Thoracic aorta (tissue), 2 donors: ENCODE measurements around the gene ARSI. TPM values are rescaled to one million over a fixed set of nuclear protein-coding genes. Genes with fewer than 3 reads are reported as not detected.

ENCODE experiments used
- ATAC-seq: fragments of 150-250 bp; one replicate; pipeline ENCODE4 v1.8.0; 2017; ENCODE audit warnings: low read depth; ENCODE audit not compliant: insufficient number of reproducible peaks, low FRiP score
- DNase-seq: peaks from one replicate; pipeline ENCODE4 v3.0.0-alpha.2; 2020; ENCODE audit warnings: low spot score
- H3K27ac ChIP-seq, 2 donors: fragments of 200-600 bp; sonication (generic); 1 replicate in 1 of 2; 2 replicates in 1 of 2; pipeline ENCODE4 v1.5.1; 2016; ENCODE audit warnings: mild to moderate bottlenecking in 2 of 2, moderate library complexity in 2 of 2
- H3K27me3 ChIP-seq: fragments of 200-600 bp; sonication (generic); replicated peaks from 2 replicates; pipeline ENCODE4 v1.6.0; 2016; ENCODE audit warnings: mild to moderate bottlenecking; ENCODE audit not compliant: insufficient read depth
- H3K36me3 ChIP-seq: fragments of 200-600 bp; sonication (generic); one replicate; pipeline ENCODE4 v1.5.1; 2016
- H3K4me1 ChIP-seq, 2 donors: fragments of 200-600 bp; sonication (generic); 1 replicate in 1 of 2; 2 replicates in 1 of 2; pipeline versions ENCODE4 v1.5.1 to v1.6.0; 2016; ENCODE audit warnings: low read depth in 2 of 2, mild to moderate bottlenecking in 1 of 2; ENCODE audit not compliant: control insufficient read depth in 1 of 2
- H3K4me3 ChIP-seq: fragments of 200-600 bp; sonication (generic); 2 replicates; pipeline ENCODE4 v1.5.1; 2016; ENCODE audit warnings: mild to moderate bottlenecking
- H3K9me3 ChIP-seq: fragments of 200-600 bp; sonication (generic); 2 replicates; pipeline ENCODE4 v1.5.1; 2016
- total RNA-seq, 2 donors: library from RNA; depleted of rRNA; stranded (reverse); fragments of >200 nt; gene quantifications; one replicate each; pipeline versions ENCODE4 v1.1.0 to v1.2.3, GENCODE V29; 2016
- TF ChIP-seq, protein P1 (sequence below): fragments of 200-600 bp; sonication (generic); IDR thresholded peaks from one replicate; pipeline ENCODE4 v1.5.1; 2019; ENCODE audit warnings: antibody characterized with exemption

The ARSI gene
- total RNA-seq = 1 to 10 TPM in 1 of 2 donors, under 1 TPM in 1; 0.41 to 4.3 TPM

DNA sequence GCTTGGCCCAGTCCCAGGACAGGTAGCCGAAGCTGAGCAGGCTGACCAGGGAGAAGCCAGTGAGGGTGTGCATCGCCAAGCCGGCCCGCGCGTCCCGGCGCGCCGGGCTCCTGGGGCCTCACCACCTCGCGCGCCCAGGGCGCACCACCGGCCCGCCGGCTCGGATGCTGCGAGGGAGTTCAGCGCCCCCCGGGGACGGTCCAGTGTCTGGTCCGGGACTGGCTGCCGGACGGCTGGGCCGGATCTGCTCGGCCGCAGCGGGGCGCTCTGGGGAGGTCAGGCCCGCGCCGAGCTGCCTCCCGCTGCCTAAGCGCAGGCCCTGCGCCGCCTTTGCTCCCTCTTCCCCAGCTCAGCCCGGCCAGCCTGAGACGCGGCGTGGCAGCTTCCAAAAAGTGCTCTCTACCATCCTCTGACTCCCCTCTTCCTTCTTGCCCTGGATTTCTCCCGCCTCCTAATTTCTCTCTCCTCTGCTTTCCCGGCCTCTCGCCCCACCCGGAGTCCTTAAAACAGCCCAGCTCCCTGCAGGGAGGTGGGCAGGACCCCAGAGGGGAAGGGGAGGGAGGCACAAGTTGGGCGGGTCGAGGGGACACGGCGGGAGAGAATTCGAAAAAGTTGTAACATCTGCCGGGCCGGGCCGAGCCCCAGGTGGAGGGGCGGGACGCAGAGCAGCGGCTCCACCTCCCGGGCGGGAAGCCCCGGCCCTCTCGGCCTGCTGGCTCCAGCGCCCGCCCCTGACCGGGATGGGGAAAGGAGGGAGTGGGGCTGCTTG, at the start of gene ARSI:
Gene ARSI, minus strand, starts transcription at position 605 of the 769 bp plus-strand sequence. Its CDS starts 532 bp downstream, at position 73.
- Histone ChIP-seq H3K27me3 (no peaks in the 10 kb centered on the region), H3K9me3 (no peaks in the 10 kb centered on the region), H3K36me3 (no peaks in the 10 kb centered on the region), H3K4me3 (peak within 1 kb of the TSS; percentile 72), H3K4me1 (peaks cover 3 to 21% of the 10 kb centered on the region in 2 donors), H3K27ac (no peak within 1 kb of the TSS)
- TF ChIP-seq, protein P1, sequence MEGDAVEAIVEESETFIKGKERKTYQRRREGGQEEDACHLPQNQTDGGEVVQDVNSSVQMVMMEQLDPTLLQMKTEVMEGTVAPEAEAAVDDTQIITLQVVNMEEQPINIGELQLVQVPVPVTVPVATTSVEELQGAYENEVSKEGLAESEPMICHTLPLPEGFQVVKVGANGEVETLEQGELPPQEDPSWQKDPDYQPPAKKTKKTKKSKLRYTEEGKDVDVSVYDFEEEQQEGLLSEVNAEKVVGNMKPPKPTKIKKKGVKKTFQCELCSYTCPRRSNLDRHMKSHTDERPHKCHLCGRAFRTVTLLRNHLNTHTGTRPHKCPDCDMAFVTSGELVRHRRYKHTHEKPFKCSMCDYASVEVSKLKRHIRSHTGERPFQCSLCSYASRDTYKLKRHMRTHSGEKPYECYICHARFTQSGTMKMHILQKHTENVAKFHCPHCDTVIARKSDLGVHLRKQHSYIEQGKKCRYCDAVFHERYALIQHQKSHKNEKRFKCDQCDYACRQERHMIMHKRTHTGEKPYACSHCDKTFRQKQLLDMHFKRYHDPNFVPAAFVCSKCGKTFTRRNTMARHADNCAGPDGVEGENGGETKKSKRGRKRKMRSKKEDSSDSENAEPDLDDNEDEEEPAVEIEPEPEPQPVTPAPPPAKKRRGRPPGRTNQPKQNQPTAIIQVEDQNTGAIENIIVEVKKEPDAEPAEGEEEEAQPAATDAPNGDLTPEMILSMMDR = no peak
- no peak for ATAC-seq
- no peak for DNase-seq

DNA sequence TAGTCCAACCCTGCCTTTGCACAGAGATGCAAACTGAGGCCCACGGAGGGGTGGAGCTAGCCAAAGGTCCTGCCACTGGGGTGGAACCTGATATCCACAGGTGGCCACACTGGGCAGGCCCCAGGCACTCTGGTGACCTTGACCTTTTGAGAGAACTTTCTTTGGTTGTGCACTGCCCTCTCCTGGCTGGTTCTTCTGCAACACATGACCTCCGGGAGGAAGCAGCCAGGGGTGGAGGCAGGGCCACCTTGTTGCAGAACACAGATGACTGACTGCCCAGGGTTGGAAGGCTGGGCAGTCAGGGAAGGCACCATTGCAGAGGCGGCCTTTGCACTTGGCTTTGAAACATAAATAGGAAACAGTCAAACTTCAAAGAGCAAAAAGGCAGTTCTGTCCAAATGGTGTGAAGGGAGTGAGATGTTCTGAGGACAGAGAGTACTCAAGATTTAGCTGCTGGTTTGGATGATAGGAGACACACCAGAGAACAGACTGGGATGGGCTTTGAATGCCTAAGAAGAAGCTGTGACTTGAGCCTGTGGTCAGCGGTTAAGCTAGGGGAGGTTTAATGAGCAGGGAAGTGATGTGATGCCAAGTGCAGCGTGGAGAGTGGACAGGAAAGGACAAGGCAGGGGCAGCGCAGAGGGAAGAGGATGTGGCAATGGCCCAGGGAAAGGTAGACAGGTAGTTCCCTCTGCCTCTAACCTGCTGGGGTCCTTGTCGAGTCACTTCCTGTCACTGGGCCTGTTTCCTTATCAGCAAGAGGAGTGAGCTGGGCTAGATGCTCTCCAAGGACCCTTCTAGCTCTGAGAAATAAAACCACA, 48.0 kb upstream of the ARSI start:
- TF ChIP-seq, protein P1 = no peak
- Histone ChIP-seq H3K9me3 (no peaks in the 10 kb centered on the region), H3K27ac (no peak overlapping the region), H3K4me3 (no peak overlapping the region), H3K36me3 (no peaks in the 10 kb centered on the region), H3K27me3 (no peaks in the 10 kb centered on the region), H3K4me1 (no peaks in the 10 kb centered on the region)
- ATAC-seq (no peak), DNase-seq (peak; percentile 10)

DNA sequence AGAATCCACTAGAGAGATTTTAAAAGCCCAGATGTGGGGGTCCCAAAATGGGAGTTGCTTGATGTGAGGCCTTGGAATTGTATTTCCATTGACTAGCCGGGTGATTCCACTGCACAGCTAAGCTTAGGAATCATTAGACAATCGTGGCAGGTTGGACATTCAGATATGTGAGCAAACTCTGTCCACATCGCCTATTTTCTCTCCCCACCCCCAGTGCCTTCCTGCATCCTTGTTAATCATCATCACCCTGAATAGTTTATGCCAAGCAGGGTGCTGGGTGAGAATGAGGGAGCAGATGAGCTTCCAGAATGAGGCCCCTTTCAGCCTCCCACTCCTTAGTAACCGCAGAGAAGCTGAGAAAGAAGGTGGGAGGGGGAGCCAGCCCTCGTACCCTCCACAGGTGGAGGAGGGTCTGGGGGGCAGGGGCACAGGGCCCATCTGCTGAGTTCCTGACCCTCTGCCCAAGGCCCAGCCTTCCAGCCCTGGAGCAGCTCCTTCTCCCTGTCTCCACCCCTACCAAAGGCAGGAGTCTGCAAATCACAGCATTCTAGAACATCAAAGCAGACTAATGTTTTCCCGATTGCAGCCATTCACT, 47.1 kb upstream of the ARSI start:
- TF ChIP-seq, protein P1 = no peak
- no peaks in the 10 kb centered on the region for H3K4me1 ChIP-seq
- no peaks in the 10 kb centered on the region for H3K36me3 ChIP-seq
- no peak overlapping the region for H3K4me3 ChIP-seq
- no peaks in the 10 kb centered on the region for H3K9me3 ChIP-seq
- no peaks in the 10 kb centered on the region for H3K27me3 ChIP-seq
- H3K27ac ChIP-seq = no peak overlapping the region
- DNase-seq = no peak
- ATAC-seq = no peak

DNA sequence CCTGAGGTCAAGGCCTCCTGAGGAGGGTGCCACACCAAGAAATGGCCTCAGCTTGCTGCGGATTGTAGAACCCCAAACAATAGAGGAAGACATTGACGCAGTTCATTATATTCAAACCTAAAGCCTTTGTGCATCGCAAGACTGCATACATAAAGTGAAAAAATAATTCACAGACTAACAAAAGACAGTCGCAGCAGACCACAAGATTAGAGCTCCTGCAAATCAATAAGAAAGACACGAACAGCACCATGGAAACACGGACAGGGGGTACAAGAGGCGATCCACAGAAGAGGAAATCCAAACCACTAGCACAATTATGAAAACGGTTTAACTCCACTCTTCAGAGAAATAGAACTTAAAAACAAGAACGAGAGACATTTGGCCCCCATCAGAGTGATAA, 44.7 kb upstream of the ARSI start:
- no peak for ATAC-seq
- TF ChIP-seq, protein P1 = no peak
- no peak overlapping the region for H3K27ac ChIP-seq
- no peaks in the 10 kb centered on the region for H3K4me1 ChIP-seq
- no peaks in the 10 kb centered on the region for H3K9me3 ChIP-seq
- no peak for DNase-seq
- H3K36me3 ChIP-seq = no peaks in the 10 kb centered on the region
- no peaks in the 10 kb centered on the region for H3K27me3 ChIP-seq
- no peak overlapping the region for H3K4me3 ChIP-seq

DNA sequence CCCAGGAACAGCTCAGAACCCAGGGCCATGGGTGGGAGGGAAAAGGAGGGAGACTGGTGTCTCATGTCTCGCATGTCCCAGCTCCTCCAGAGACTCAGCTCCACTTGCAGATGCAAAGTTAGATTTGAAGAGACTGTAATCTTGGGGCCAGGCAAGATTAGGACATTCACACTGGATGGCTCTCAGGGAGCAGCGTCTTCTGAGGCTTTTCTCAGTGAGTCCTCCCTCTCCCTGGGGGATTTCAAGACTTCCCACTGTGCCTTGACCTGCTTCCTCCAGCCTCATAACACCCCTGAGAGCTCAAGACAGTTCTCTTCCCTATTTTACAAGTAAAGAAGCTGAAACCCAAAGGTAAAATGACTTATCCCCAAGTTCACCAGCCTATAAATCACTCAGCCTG, 44.3 kb upstream of the ARSI start:
- no peaks in the 10 kb centered on the region for H3K9me3 ChIP-seq

More for the DNA sequence above, 44.3 kb upstream of the ARSI start:
- DNase-seq = no peak
- Histone ChIP-seq H3K36me3 (no peaks in the 10 kb centered on the region), H3K4me1 (no peaks in the 10 kb centered on the region), H3K4me3 (no peak overlapping the region), H3K27me3 (no peaks in the 10 kb centered on the region), H3K27ac (no peak overlapping the region)
- ATAC-seq = no peak
- TF ChIP-seq, protein P1 = no peak
